Tibial artery (tissue), 4 donors: ENCODE data around the gene PAMR1.
A peak's percentile ranks its signal among the peaks of the same experiment; 100 is the strongest.

Source experiments
- DNase-seq, 2 donors: peaks; one replicate each; pipeline ENCODE4 v3.0.0-alpha.2; 2019
- H3K27ac ChIP-seq, 2 donors: fragments of 200-600 bp; sonication (generic) in 1 of 2; 1 replicate in 1 of 2; 2 replicates in 1 of 2; pipeline ENCODE4 v1.5.1; 2018 to 2019; ENCODE audit warnings: mild to moderate bottlenecking in 1 of 2
- H3K27me3 ChIP-seq, 2 donors: fragments of 200-600 bp; sonication (generic) in 1 of 2; one replicate each; pipeline versions ENCODE4 v1.5.1 to v1.6.0; 2016 to 2019
- H3K36me3 ChIP-seq, 3 donors: fragments of 200-600 bp; sonication (generic) in 2 of 3; one replicate each; pipeline ENCODE4 v1.5.1; 2016 to 2019; ENCODE audit warnings: mild to moderate bottlenecking in 2 of 3
- H3K4me1 ChIP-seq, 4 donors: fragments of 200-600 bp; sonication (generic) in 2 of 4; 1 replicate in 3 of 4; 2 replicates in 1 of 4; pipeline ENCODE4 v1.5.1; 2016 to 2019
- H3K4me3 ChIP-seq, 2 donors: fragments of 200-600 bp; sonication (generic) in 1 of 2; 1 replicate in 1 of 2; 2 replicates in 1 of 2; pipeline ENCODE4 v1.5.1; 2018 to 2019; ENCODE audit warnings: mild to moderate bottlenecking in 2 of 2
- H3K9me3 ChIP-seq, 3 donors: fragments of 200-600 bp; sonication (generic) in 1 of 3; one replicate each; pipeline ENCODE4 v1.5.1; 2016 to 2019
- intact Hi-C: fragments of 100-400 bp; cut with DNase I; formaldehyde crosslinking; loops from one replicate; pipeline ENCODE4 v1.15.0; 2023; ENCODE audit warnings: low total_unique reads
- TF ChIP-seq, protein P1 (sequence below), 2 experiments: fragments of 200-600 bp in 1 of 2; fragments of 450-650 bp in 1 of 2; IDR thresholded peaks; one replicate each; pipeline ENCODE4 v1.5.1; 2017 to 2019; ENCODE audit warnings: antibody characterized with exemption in 2 of 2, mild to moderate bottlenecking in 1 of 2, moderate library complexity in 1 of 2

PAMR1 gene

DNA sequence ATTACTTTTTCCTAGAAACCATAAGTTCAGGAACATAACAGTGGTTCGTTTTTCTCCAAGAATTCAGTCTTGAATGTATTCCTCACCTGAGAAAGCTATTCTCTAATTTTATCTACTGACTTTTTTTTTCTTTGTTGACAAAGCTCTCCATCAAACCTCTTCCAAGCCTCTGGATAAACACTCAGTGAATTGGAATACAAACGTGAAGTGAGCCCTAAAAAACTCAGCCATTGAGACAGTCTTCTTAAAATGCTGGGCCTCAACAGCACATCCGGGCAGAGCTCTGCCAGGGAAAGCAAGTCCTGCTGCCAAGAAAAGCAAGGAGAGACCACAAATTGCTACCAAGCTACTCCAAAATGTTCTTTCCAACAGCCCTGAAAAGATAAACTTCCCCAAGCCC is 98.3 kb downstream of the PAMR1 start:
- intact Hi-C loops = no loop called here

DNA sequence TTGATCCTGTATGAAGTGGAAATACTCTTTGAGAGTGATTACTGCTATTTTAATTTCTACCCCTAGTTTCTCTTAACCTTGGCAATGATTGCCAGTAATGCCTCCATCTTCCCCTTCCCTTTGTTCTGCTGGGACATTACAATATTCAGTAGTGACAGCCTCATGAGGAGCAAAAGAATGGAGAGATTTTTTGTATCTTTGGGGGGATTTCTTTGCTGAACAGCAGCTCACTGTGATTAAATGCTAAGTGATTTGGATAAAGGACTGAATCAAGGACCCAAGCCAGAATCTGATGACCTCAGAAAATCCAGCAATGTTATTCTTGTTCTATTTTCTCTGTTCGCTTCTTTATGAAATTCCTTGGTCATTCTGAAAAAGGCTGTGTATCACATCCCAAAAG is 99.1 kb downstream of the PAMR1 start:
- Histone ChIP-seq H3K36me3 (no peaks in the 10 kb centered on the region), H3K4me1 (peaks cover 0 to 37% (median 28%) of the 10 kb centered on the region in 4 donors), H3K9me3 (no peaks in the 10 kb centered on the region), H3K4me3 (no peak overlapping the region), H3K27me3 (peaks cover 0 to 16% of the 10 kb centered on the region in 2 donors), H3K27ac (no peak overlapping the region)
- intact Hi-C loops = no loop called here
- DNase-seq = no peak
- TF ChIP-seq, protein P1, sequence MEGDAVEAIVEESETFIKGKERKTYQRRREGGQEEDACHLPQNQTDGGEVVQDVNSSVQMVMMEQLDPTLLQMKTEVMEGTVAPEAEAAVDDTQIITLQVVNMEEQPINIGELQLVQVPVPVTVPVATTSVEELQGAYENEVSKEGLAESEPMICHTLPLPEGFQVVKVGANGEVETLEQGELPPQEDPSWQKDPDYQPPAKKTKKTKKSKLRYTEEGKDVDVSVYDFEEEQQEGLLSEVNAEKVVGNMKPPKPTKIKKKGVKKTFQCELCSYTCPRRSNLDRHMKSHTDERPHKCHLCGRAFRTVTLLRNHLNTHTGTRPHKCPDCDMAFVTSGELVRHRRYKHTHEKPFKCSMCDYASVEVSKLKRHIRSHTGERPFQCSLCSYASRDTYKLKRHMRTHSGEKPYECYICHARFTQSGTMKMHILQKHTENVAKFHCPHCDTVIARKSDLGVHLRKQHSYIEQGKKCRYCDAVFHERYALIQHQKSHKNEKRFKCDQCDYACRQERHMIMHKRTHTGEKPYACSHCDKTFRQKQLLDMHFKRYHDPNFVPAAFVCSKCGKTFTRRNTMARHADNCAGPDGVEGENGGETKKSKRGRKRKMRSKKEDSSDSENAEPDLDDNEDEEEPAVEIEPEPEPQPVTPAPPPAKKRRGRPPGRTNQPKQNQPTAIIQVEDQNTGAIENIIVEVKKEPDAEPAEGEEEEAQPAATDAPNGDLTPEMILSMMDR (IDR thresholded peaks at IDR 0.05) = no peak

More for the DNA sequence above, 98.3 kb downstream of the PAMR1 start:
- TF ChIP-seq, protein P1 (IDR thresholded peaks at IDR 0.05) = no peak
- peak in 1 of 2 donors; percentile 77 for DNase-seq
- no peaks in the 10 kb centered on the region for H3K36me3 ChIP-seq
- H3K27ac ChIP-seq = peak overlapping the region; percentile 8 to 12
- no peaks in the 10 kb centered on the region for H3K9me3 ChIP-seq
- peaks cover 0 to 15% of the 10 kb centered on the region in 2 donors for H3K27me3 ChIP-seq
- H3K4me3 ChIP-seq = no peak overlapping the region
- H3K4me1 ChIP-seq = peaks cover 0 to 37% (median 28%) of the 10 kb centered on the region in 4 donors

GRCh38 chr11:35425603-35426212 is 99.7 kb downstream of the PAMR1 start:
- no peak overlapping the region for H3K27ac ChIP-seq
- H3K9me3 ChIP-seq = no peaks in the 10 kb centered on the region
- peaks cover 0 to 37% (median 28%) of the 10 kb centered on the region in 4 donors for H3K4me1 ChIP-seq
- TF ChIP-seq, protein P1 (IDR thresholded peaks at IDR 0.05) = no peak
- DNase-seq = no peak
- no peaks in the 10 kb centered on the region for H3K36me3 ChIP-seq
- peaks cover 0 to 14% of the 10 kb centered on the region in 2 donors for H3K27me3 ChIP-seq
- H3K4me3 ChIP-seq = no peak overlapping the region
- intact Hi-C loops = no loop called here

DNA sequence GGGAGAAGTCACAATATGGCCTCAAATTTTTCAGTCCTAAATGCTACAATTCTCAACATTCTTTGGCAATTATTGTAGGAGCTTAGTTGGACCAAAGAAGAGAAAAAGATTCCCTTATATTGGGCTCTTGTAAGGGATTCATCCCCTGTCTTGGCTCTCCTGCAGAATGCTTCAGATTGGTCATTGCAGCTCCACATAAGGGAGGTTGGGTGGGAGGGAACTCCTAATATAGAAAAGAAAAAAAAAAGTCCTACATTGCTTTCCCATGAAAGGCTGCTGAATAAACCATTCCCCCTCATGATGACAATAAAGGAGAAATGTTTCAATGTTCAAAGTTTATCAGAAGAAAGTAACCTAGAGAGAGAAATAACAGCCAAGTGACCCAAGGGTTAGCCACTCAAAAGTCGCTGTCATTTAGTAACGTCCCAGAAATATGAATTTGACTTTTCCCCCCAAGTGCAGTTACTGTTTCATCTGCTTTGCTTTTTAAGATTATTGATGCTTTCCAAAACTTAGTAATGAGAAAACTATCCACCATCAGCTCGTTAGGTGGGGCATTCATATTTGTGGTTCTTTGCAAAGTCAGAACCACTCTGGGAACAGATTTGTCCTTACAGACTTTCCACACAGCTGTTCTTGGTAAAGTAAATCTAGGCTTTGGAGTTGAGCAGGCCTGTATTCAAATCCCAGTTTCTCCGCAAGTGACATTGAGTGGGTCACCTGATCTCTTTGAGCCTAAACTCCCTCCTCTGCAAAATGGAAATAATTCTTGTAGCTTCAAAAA is 101.1 kb downstream of the PAMR1 start:
- no peak overlapping the region for H3K27ac ChIP-seq
- H3K27me3 ChIP-seq = peaks cover 0 to 24% of the 10 kb centered on the region in 2 donors
- no peak for DNase-seq

GRCh38 chr11:35420371-35420770 is 105.0 kb downstream of the PAMR1 start:
- TF ChIP-seq, protein P1 (IDR thresholded peaks at IDR 0.05) = no peak
- Histone ChIP-seq H3K36me3 (no peaks in the 10 kb centered on the region), H3K4me3 (peak overlapping the region; percentile 41 to 57), H3K4me1 (peaks cover 0 to 33% (median 24%) of the 10 kb centered on the region in 4 donors), H3K9me3 (no peaks in the 10 kb centered on the region), H3K27ac (no peak overlapping the region), H3K27me3 (peaks cover 0 to 62% of the 10 kb centered on the region in 2 donors)
- no peak for DNase-seq
- intact Hi-C loops = no loop called here

More for the DNA sequence above, 101.1 kb downstream of the PAMR1 start:
- no peak overlapping the region for H3K4me3 ChIP-seq
- peaks cover 0 to 51% (median 40%) of the 10 kb centered on the region in 4 donors for H3K4me1 ChIP-seq
- H3K9me3 ChIP-seq = no peaks in the 10 kb centered on the region
- TF ChIP-seq, protein P1 (IDR thresholded peaks at IDR 0.05) = no peak
- intact Hi-C loops = no loop called here
- H3K36me3 ChIP-seq = no peaks in the 10 kb centered on the region
